CD4-positive, CD25-positive, alpha-beta regulatory T cell (primary cell): ENCODE results near the gene TMEM97. TPM values are rescaled to one million over a fixed set of nuclear protein-coding genes. Genes with fewer than 3 reads are reported as not detected.

Experiments used
- ATAC-seq, 2 donors: fragments of 150-1000 bp; cut with Tn5 transposase; one replicate each; pipeline ENCODE4 v1.10.0; 2021; ENCODE audit warnings: low read depth in 2 of 2, moderate number of reproducible peaks in 2 of 2, moderate library complexity in 1 of 2
- DNase-seq, 3 donors: peaks; one replicate each; pipeline versions ENCODE4 v3.0.0 to v3.0.0-alpha.2; 2012 to 2022; ENCODE audit warnings: mixed read lengths in 1 of 3
- H3K27ac ChIP-seq: one replicate; pipeline ENCODE4 v1.7.0; 2013; ENCODE audit warnings: mild to moderate bottlenecking, low read length; ENCODE audit not compliant: insufficient read depth, poor library complexity, severe bottlenecking
- H3K27me3 ChIP-seq: one replicate; pipeline ENCODE4 v1.7.0; 2013; ENCODE audit warnings: low read length; ENCODE audit not compliant: control insufficient read depth, insufficient read depth
- H3K36me3 ChIP-seq: one replicate; pipeline ENCODE4 v1.7.0; 2013; ENCODE audit warnings: mild to moderate bottlenecking, low read length, moderate library complexity; ENCODE audit not compliant: control insufficient read depth, insufficient read depth
- H3K4me1 ChIP-seq: 2 replicates; pipeline ENCODE4 v1.7.0; 2013; ENCODE audit warnings: mild to moderate bottlenecking, low read length; ENCODE audit not compliant: insufficient read depth, control insufficient read depth, poor library complexity, severe bottlenecking
- H3K4me3 ChIP-seq: one replicate; pipeline ENCODE4 v1.7.0; 2013; ENCODE audit warnings: low read depth, mild to moderate bottlenecking, low read length, moderate library complexity
- H3K9me3 ChIP-seq, 2 experiments: 1 replicate in 1 of 2; 2 replicates in 1 of 2; pipeline ENCODE4 v1.7.0; 2013; ENCODE audit warnings: low read length in 2 of 2, mild to moderate bottlenecking in 1 of 2, moderate library complexity in 1 of 2; ENCODE audit not compliant: control insufficient read depth in 2 of 2
- H3K27ac Mint-ChIP-seq, 3 donors: one replicate each; pipeline ENCODE4 v1.8.0; 2020 to 2022; ENCODE audit warnings: mild to moderate bottlenecking in 3 of 3, mixed read lengths in 3 of 3, moderate library complexity in 2 of 3
- H3K27me3 Mint-ChIP-seq: one replicate; pipeline ENCODE4 v1.8.0; 2022; ENCODE audit warnings: mild to moderate bottlenecking, mixed read lengths
- H3K36me3 Mint-ChIP-seq: one replicate; pipeline ENCODE4 v1.8.0; 2020; ENCODE audit warnings: mixed read lengths
- H3K4me1 Mint-ChIP-seq, 4 donors: one replicate each; pipeline ENCODE4 v1.8.0; 2020 to 2022; ENCODE audit warnings: mixed read lengths in 4 of 4, mild to moderate bottlenecking in 1 of 4
- H3K4me3 Mint-ChIP-seq, 4 donors: one replicate each; pipeline ENCODE4 v1.8.0; 2020 to 2022; ENCODE audit warnings: mild to moderate bottlenecking in 4 of 4, mixed read lengths in 4 of 4, moderate library complexity in 3 of 4
- H3K9me3 Mint-ChIP-seq, 7 donors: one replicate each; pipeline ENCODE4 v1.8.0; 2020 to 2022; ENCODE audit warnings: mixed read lengths in 7 of 7, mild to moderate bottlenecking in 3 of 7, moderate library complexity in 2 of 7
- polyA plus RNA-seq, 4 donors: library from polyadenylated mRNA; unstranded; fragments of 300-500 nt; fragmentation: Illumina TruSeq; gene quantifications; one replicate each; pipeline ENCODE4 v1.2.3, GENCODE V29; 2021
- total RNA-seq: library from RNA; stranded (reverse); gene quantifications from one replicate; pipeline ENCODE4 v1.2.3, GENCODE V29; 2022

Gene TMEM97
- total and polyA plus RNA-seq, 5 donors from 2014 or later = 4.1 to 9.5 (median 7.3) TPM

DNA sequence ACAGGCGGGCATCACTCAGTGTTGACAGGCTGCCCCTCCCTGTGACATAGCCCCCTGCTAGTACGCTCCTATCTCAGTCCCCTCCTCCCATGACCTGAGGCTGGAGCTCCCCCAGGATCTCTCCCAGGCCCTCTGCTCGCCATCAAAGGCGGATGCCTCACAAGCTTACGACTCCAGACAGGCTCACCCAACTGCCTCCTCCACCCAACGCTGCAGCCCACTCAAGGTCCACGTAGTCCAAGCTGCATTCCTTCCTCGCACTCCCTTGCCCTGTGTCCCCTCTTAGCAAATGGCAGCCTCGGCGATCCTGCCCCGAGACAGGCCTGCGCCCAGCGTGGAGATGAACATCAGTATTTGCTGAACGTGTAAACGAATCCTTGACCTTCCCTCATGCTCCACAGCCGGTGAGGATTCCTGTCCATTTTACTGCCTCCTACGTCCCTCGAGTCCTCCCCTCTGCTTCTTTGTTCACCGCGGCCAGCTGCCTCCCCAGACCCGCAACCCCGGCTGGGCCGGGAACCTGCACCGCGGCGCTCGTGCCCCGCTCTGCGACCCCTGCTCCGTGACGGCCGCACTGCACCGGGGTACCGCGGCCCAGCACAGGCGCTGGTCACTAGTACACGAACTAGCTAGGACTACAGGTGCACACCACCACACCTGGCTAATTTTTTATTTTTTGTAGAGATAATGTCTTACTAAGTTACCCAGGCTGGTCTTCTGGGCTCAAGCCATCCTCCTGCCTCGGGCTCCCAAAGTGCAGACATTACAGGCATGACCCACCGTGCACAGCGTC, 838 bp upstream of the TMEM97 start:
- no peak overlapping the region for H3K27ac ChIP-seq
- peak in 1 of 3 donors; percentile 5 for DNase-seq
- peaks cover 22% of the 10 kb centered on the region for H3K4me1 ChIP-seq
- no peaks in the 10 kb centered on the region for H3K36me3 ChIP-seq
- peak overlapping the region in 2 of 3 donors; percentile 76 to 82 for H3K27ac Mint-ChIP-seq
- H3K27me3 Mint-ChIP-seq = peaks cover 4% of the 10 kb centered on the region
- H3K9me3 ChIP-seq = no peaks in the 10 kb centered on the region
- H3K4me3 Mint-ChIP-seq = peak overlapping the region; percentile 91 to 94 (median 92)
- no peaks in the 10 kb centered on the region for H3K36me3 Mint-ChIP-seq
- peak overlapping the region; percentile 70 for H3K4me3 ChIP-seq
- H3K9me3 Mint-ChIP-seq = peaks cover 0 to 3% (median 0%) of the 10 kb centered on the region in 7 donors
- peaks cover 7 to 27% (median 20%) of the 10 kb centered on the region in 4 donors for H3K4me1 Mint-ChIP-seq
- peak in 1 of 2 donors; percentile 1 for ATAC-seq
- H3K27me3 ChIP-seq = no peaks in the 10 kb centered on the region

GRCh38 chr17:28319598-28319935, 567 bp downstream of the TMEM97 start:
- peak overlapping the region; percentile 76 for H3K4me3 ChIP-seq
- H3K4me1 Mint-ChIP-seq = peaks cover 7 to 27% (median 20%) of the 10 kb centered on the region in 4 donors
- no peak for ATAC-seq

GRCh38 chr17:28320215-28321061, 1.4 kb downstream of the TMEM97 start:
- ATAC-seq = no peak
- H3K27ac Mint-ChIP-seq = peak overlapping the region in 1 of 3 donors; percentile 78
- H3K4me3 Mint-ChIP-seq = peak overlapping the region; percentile 91 to 94 (median 92)
- DNase-seq = no peak
- no peaks in the 10 kb centered on the region for H3K36me3 Mint-ChIP-seq
- H3K9me3 ChIP-seq = no peaks in the 10 kb centered on the region
- H3K36me3 ChIP-seq = no peaks in the 10 kb centered on the region
- H3K9me3 Mint-ChIP-seq = peaks cover 0 to 3% (median 0%) of the 10 kb centered on the region in 7 donors
- no peaks in the 10 kb centered on the region for H3K27me3 Mint-ChIP-seq
- H3K4me1 Mint-ChIP-seq = peaks cover 7 to 27% (median 20%) of the 10 kb centered on the region in 4 donors
- H3K4me1 ChIP-seq = peaks cover 22% of the 10 kb centered on the region
- H3K27ac ChIP-seq = no peak overlapping the region
- no peaks in the 10 kb centered on the region for H3K27me3 ChIP-seq
- H3K4me3 ChIP-seq = no peak overlapping the region

More at GRCh38 chr17:28319598-28319935, 567 bp downstream of the TMEM97 start:
- Mint-ChIP-seq H3K27ac (peak overlapping the region in 2 of 3 donors; percentile 70 to 82), H3K27me3 (peaks cover 4% of the 10 kb centered on the region), H3K9me3 (peaks cover 0 to 3% (median 0%) of the 10 kb centered on the region in 7 donors), H3K36me3 (no peaks in the 10 kb centered on the region), H3K4me3 (peak overlapping the region; percentile 91 to 94 (median 92))
- H3K4me1 ChIP-seq = peaks cover 22% of the 10 kb centered on the region
- H3K27me3 ChIP-seq = no peaks in the 10 kb centered on the region
- H3K27ac ChIP-seq = no peak overlapping the region
- no peaks in the 10 kb centered on the region for H3K36me3 ChIP-seq
- DNase-seq = no peak
- H3K9me3 ChIP-seq = no peaks in the 10 kb centered on the region

DNA sequence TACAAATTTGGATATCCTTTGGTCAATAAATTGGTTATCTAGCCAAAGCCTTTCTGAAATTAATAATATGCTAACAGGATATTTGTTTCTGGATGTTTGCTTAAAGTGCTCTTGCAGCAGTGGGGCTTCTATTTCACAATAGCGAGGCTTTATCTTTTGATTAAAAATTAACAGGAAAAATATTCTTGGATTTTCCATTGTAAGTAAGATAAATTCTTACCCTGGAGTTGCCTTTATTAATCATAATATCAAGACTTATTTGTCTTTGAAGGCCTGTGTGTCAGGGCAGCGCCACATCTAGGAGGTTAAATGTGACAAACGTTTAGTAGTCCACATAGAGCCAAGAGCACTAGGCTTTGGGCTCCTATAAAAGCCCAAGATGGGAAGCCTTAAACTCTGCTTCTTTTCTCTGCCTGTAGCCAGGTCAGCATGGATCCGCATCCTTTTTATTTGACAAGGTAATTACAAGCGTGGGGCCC, 5.3 kb downstream of the TMEM97 start:
- no peaks in the 10 kb centered on the region for H3K27me3 Mint-ChIP-seq
- H3K4me1 ChIP-seq = peaks cover 11% of the 10 kb centered on the region
- H3K4me3 Mint-ChIP-seq = no peak overlapping the region
- DNase-seq = no peak
- no peak overlapping the region for H3K4me3 ChIP-seq
- H3K36me3 Mint-ChIP-seq = peaks cover 19% of the 10 kb centered on the region
- H3K9me3 ChIP-seq = no peaks in the 10 kb centered on the region
- H3K36me3 ChIP-seq = peaks cover 19% of the 10 kb centered on the region
- ATAC-seq = no peak
- no peaks in the 10 kb centered on the region for H3K27me3 ChIP-seq
- H3K9me3 Mint-ChIP-seq = no peaks in the 10 kb centered on the region
- peaks cover 4 to 15% (median 15%) of the 10 kb centered on the region in 4 donors for H3K4me1 Mint-ChIP-seq
- H3K27ac ChIP-seq = no peak overlapping the region
- no peak overlapping the region for H3K27ac Mint-ChIP-seq

DNA sequence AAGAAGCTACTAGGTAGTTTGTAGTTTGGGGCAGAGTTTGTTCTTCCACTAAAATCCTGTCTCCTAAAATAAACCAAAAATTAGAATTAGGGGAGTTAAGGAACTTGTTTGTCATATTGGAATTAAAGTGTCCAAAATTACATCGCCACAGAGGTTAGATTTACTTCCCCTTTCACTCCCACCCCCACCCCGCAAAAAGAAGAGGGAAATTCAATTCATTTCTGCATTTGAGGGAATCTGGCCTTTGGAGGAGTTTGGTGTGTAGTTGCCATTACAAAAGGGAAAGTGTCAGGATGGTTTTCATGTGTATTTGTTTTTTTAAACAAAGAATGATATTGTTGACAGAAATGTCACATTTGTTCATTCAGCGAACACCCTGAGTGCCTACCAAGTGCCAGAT, 5.8 kb downstream of the TMEM97 start:
- H3K27me3 Mint-ChIP-seq = no peaks in the 10 kb centered on the region
- Histone ChIP-seq H3K27ac (no peak overlapping the region), H3K4me1 (peaks cover 6% of the 10 kb centered on the region), H3K27me3 (no peaks in the 10 kb centered on the region), H3K4me3 (no peak overlapping the region), H3K9me3 (no peaks in the 10 kb centered on the region), H3K36me3 (peaks cover 21% of the 10 kb centered on the region)
- ATAC-seq (no peak), DNase-seq (no peak)
- no peaks in the 10 kb centered on the region for H3K9me3 Mint-ChIP-seq
- H3K4me3 Mint-ChIP-seq = no peak overlapping the region
- no peak overlapping the region for H3K27ac Mint-ChIP-seq
- peaks cover 4 to 14% (median 12%) of the 10 kb centered on the region in 4 donors for H3K4me1 Mint-ChIP-seq
- H3K36me3 Mint-ChIP-seq = peaks cover 19% of the 10 kb centered on the region

GRCh38 chr17:28325211-28325610, 6.2 kb downstream of the TMEM97 start:
- H3K27me3 Mint-ChIP-seq = no peaks in the 10 kb centered on the region
- DNase-seq (no peak), ATAC-seq (no peak)
- H3K4me3 ChIP-seq = no peak overlapping the region
- no peak overlapping the region for H3K27ac ChIP-seq
- no peaks in the 10 kb centered on the region for H3K27me3 ChIP-seq
- no peaks in the 10 kb centered on the region for H3K9me3 Mint-ChIP-seq
- no peaks in the 10 kb centered on the region for H3K9me3 ChIP-seq
- H3K4me1 ChIP-seq = peaks cover 2% of the 10 kb centered on the region
- peaks cover 0 to 14% (median 8%) of the 10 kb centered on the region in 4 donors for H3K4me1 Mint-ChIP-seq
- peak overlapping the region in 1 of 4 donors; percentile 43 for H3K4me3 Mint-ChIP-seq
- H3K36me3 Mint-ChIP-seq = peaks cover 19% of the 10 kb centered on the region
- peaks cover 21% of the 10 kb centered on the region for H3K36me3 ChIP-seq
- no peak overlapping the region for H3K27ac Mint-ChIP-seq

DNA sequence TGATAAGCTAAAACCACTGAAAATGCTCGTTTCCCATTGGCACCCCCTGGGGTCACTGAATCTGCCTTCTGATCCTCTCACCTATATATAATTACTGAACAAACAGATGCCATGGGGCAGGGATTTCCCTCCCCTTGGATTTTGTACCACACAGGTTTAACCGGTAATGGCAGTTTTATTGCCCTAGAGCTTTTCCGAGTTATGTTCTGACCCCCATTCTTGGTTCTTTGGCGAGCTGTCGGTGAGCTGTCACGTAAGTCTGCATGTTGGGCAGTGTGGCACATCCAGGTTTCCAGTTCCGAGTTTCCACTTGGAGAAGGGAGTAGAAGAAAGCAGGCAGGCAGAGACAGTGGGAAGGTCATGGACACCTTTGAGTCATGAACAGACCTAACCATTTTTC, 7.1 kb downstream of the TMEM97 start:
- Mint-ChIP-seq H3K27ac (no peak overlapping the region), H3K27me3 (no peaks in the 10 kb centered on the region), H3K9me3 (no peaks in the 10 kb centered on the region), H3K36me3 (peaks cover 19% of the 10 kb centered on the region), H3K4me1 (peaks cover 0 to 7% (median under 1%) of the 10 kb centered on the region in 4 donors), H3K4me3 (peak overlapping the region in 1 of 4 donors; percentile 13)
- H3K27ac ChIP-seq = no peak overlapping the region
- no peak for DNase-seq
- no peak for ATAC-seq
- H3K9me3 ChIP-seq = no peaks in the 10 kb centered on the region
- no peaks in the 10 kb centered on the region for H3K4me1 ChIP-seq
- H3K27me3 ChIP-seq = no peaks in the 10 kb centered on the region
- H3K4me3 ChIP-seq = no peak overlapping the region
- H3K36me3 ChIP-seq = peaks cover 30% of the 10 kb centered on the region
